ENCODE data around the gene TEX2. TPM values are rescaled to one million over a fixed set of nuclear protein-coding genes. Genes with fewer than 3 reads are reported as not detected.

The TEX2 gene
- total RNA-seq, 1 experiment from 2014 or later, result 10.8 TPM

GRCh38 chr17:64135000-64135399 is 128.1 kb downstream of the TEX2 start (continued):
- TF ChIP-seq, protein P1, sequence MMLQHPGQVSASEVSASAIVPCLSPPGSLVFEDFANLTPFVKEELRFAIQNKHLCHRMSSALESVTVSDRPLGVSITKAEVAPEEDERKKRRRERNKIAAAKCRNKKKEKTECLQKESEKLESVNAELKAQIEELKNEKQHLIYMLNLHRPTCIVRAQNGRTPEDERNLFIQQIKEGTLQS (CRISPR knock-in tag; conservative IDR thresholded peaks at IDR 0.05), result no peak
- TF ChIP-seq ZNF219 (CRISPR knock-in tag; IDR thresholded peaks at IDR 0.05; ENCODE audit: borderline replicate concordance) (no peak), NFE2L1 (CRISPR knock-in tag; IDR thresholded peaks at IDR 0.05) (no peak), CREM (CRISPR knock-in tag; IDR thresholded peaks at IDR 0.05) (no peak), NR3C1 (CRISPR knock-in tag; conservative IDR thresholded peaks at IDR 0.05; ENCODE audit: low read depth) (no peak), ZNF423 (CRISPR knock-in tag; IDR thresholded peaks at IDR 0.05) (no peak), MAX (CRISPR knock-in tag; IDR thresholded peaks at IDR 0.05) (no peak)
- TF ChIP-seq, protein P2, sequence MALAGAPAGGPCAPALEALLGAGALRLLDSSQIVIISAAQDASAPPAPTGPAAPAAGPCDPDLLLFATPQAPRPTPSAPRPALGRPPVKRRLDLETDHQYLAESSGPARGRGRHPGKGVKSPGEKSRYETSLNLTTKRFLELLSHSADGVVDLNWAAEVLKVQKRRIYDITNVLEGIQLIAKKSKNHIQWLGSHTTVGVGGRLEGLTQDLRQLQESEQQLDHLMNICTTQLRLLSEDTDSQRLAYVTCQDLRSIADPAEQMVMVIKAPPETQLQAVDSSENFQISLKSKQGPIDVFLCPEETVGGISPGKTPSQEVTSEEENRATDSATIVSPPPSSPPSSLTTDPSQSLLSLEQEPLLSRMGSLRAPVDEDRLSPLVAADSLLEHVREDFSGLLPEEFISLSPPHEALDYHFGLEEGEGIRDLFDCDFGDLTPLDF (CRISPR knock-in tag; IDR thresholded peaks at IDR 0.05), result no peak
- TF ChIP-seq, protein P3, sequence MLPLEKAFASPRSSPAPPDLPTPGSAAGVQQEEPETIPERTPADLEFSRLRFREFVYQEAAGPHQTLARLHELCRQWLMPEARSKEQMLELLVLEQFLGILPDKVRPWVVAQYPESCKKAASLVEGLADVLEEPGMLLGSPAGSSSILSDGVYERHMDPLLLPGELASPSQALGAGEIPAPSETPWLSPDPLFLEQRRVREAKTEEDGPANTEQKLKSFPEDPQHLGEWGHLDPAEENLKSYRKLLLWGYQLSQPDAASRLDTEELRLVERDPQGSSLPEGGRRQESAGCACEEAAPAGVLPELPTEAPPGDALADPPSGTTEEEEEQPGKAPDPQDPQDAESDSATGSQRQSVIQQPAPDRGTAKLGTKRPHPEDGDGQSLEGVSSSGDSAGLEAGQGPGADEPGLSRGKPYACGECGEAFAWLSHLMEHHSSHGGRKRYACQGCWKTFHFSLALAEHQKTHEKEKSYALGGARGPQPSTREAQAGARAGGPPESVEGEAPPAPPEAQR (CRISPR knock-in tag; IDR thresholded peaks at IDR 0.05), result no peak

- TF ChIP-seq E2F5 (CRISPR knock-in tag; IDR thresholded peaks at IDR 0.05), result no peak
- TF ChIP-seq CREM (CRISPR knock-in tag; IDR thresholded peaks at IDR 0.05), result no peak
- TF ChIP-seq ATF2 (CRISPR knock-in tag; IDR thresholded peaks at IDR 0.05; ENCODE audit: borderline replicate concordance, low read depth), result no peak
- TF ChIP-seq ZNF232 (CRISPR knock-in tag; IDR thresholded peaks at IDR 0.05), result no peak
- no peak for TF ChIP-seq ZNF281 (CRISPR knock-in tag; IDR thresholded peaks at IDR 0.05)
- no peak for TF ChIP-seq GRHL2 (CRISPR knock-in tag; IDR thresholded peaks at IDR 0.05; ENCODE audit: insufficient replicate concordance, severe bottlenecking)
- TF ChIP-seq RORB (CRISPR knock-in tag; IDR thresholded peaks at IDR 0.05), result no peak
- TF ChIP-seq PRRX2 (CRISPR knock-in tag; IDR thresholded peaks at IDR 0.05), result no peak
- TF ChIP-seq, protein P4, sequence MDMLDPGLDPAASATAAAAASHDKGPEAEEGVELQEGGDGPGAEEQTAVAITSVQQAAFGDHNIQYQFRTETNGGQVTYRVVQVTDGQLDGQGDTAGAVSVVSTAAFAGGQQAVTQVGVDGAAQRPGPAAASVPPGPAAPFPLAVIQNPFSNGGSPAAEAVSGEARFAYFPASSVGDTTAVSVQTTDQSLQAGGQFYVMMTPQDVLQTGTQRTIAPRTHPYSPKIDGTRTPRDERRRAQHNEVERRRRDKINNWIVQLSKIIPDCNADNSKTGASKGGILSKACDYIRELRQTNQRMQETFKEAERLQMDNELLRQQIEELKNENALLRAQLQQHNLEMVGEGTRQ (CRISPR knock-in tag; IDR thresholded peaks at IDR 0.05), result no peak
- POLR2A ChIA-PET, result interaction anchor here (1.0 to 1.9 kb wide), 4 partner anchors 71 to 173 kb away, joined by 4 to 9 read pairs (median 5); no protein-coding TSS in a partner anchor
- H3K27ac Mint-ChIP-seq, result no peak overlapping the region
- H3K27me3 Mint-ChIP-seq (ENCODE audit: low read depth), result peaks cover 24% of the 10 kb centered on the region
- DNase-seq (ENCODE audit: low spot score), result no peak
- H3K4me1 Mint-ChIP-seq, result peaks cover 5% of the 10 kb centered on the region
- H3K9me3 Mint-ChIP-seq, result no peaks in the 10 kb centered on the region
- no peak overlapping the region for H3K4me3 Mint-ChIP-seq
- no peaks in the 10 kb centered on the region for H3K36me3 Mint-ChIP-seq
- CTCF ChIA-PET, result interaction anchor here (0.6 to 7.9 kb wide), 71 partner anchors 7 to 321 kb away, joined by 3 to 380 read pairs (median 5); partner anchors contain the start of genes CD79B, GH1, ICAM2 and PRR29
- no peak for ATAC-seq
Observed at GRCh38 chr17:64134216-64134970, 128.7 kb downstream of the TEX2 start.

Measured in WTC11 (cell line).